Activated T-helper 2 cell treated with anti-CD3 and anti-CD28 coated beads, Interferon-gamma antibody, Interleukin-2, Interleukin-4, amounts not matched to agents 10 μg/mL and 5 μg/mL and 100 μg/mL, durations not matched to agents 14 hours and 24 hours and 36 hours (primary cell): Measurements from ENCODE around the gene PCNX3. TPM values are rescaled to one million over a fixed set of nuclear protein-coding genes. Genes with fewer than 3 reads are reported as not detected.
A peak's percentile ranks its signal among the peaks of the same experiment; 100 is the strongest.

Experiments
- DNase-seq: peaks from one replicate; pipeline ENCODE4 v3.0.0; 2021; ENCODE audit warnings: low spot score
- H3K27ac Mint-ChIP-seq: one replicate; pipeline ENCODE4 v1.8.0; 2021; ENCODE audit warnings: mixed read lengths
- H3K27me3 Mint-ChIP-seq: one replicate; pipeline ENCODE4 v1.8.0; 2021; ENCODE audit warnings: low read depth, mixed read lengths
- H3K36me3 Mint-ChIP-seq: one replicate; pipeline ENCODE4 v1.8.0; 2021; ENCODE audit warnings: low read depth, mixed read lengths
- H3K4me1 Mint-ChIP-seq: one replicate; pipeline ENCODE4 v1.8.0; 2021; ENCODE audit warnings: low read depth, mixed read lengths
- H3K4me3 Mint-ChIP-seq: one replicate; pipeline ENCODE4 v1.8.0; 2021; ENCODE audit warnings: low read depth, mild to moderate bottlenecking, moderate library complexity, mixed read lengths
- H3K9me3 Mint-ChIP-seq: one replicate; pipeline ENCODE4 v1.8.0; 2021; ENCODE audit warnings: mixed read lengths
- intact Hi-C: fragments of 100-400 bp; cut with micrococcal nuclease; formaldehyde crosslinking; loops from one replicate; pipeline ENCODE4 v1.15.1; 2023
- total RNA-seq: library from RNA; stranded (reverse); gene quantifications from 2 replicates; pipeline ENCODE4 v1.2.3, GENCODE V29; 2022

PCNX3 gene
- total RNA-seq, 1 donor from 2014 or later = 43.6 TPM

DNA sequence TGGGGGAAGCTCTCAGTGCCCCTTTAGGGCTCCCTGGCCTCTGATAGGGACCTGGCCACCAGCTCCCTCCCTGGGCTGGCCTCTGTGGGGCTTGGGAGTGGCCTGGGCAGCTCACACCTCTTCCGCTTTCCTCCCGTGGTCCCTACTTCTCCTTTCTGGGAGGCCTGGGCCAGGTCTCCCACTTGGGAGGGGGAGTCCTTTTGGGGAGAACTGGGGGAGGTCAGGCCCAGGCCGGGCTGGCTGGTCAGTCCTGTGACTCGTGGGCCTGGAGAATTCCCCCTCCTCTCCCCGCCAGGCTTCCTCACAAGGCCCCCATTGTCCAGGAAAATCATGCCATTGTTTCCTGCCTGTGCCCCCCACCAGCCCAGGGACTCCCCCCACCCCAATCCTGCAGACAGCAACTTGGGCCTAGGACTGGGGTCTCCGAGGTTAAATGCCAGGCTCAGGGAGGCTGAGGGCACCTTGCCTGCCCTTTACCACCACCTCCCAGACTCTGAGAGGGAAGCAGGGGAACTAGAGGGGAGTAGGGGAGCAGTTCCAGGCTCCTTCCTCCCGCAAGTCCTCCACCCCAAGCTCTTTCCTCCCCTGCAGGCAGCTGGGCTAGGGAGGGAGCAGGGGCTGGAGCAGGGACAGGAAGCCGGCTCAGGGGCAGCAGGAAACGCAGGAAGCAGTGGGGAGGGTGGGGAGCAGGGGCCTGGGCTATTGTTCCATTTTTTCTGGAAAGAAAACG lies 4.4 kb upstream of the PCNX3 start:
- Mint-ChIP-seq H3K36me3 (peaks cover 54% of the 10 kb centered on the region), H3K27ac (peak overlapping the region; percentile 22), H3K4me3 (peak overlapping the region; percentile 92), H3K4me1 (peaks cover 29% of the 10 kb centered on the region), H3K9me3 (no peaks in the 10 kb centered on the region), H3K27me3 (no peaks in the 10 kb centered on the region)
- intact Hi-C loops = no loop called here
- no peak for DNase-seq

DNA sequence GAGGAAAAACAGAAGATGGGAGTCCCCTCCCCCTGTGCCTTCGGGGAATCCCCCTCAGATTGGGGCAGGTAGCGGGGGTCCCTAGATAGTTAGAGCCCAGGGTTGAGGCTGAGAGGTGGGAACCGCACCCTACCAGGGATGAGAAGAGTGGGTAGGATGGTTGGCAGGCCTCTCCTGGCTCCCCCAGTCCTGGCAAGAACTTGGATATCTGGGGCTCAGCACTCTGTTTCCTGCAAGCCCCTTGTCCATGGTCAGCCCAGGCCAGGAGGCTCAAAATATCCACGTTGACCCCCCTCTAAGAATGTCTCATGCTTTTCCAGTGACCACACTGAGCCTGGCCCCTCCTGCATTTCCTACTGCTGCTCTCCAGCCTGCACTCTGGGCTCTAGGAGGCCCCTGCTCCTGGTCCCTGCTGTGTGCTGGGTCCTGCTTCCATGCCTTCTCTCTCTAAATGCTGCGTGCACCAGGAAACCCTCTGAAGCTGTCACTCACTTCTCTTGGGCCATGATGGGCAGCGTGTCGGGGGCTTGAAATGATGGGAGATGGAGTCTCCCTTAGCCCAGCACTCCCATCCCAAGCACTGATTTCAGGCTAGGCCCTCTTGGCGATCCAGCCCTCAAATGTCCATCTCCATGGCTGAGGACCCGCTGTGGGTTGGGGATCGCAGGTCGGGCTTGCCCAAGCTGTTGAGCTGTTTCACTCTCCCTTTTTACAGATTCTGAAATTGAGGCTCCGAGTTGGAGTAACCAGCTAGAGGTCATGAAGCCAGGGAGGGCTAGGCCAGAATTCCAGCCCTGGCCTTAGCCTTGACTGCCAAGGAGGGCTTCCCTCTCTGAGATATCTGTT lies 3.6 kb upstream of the PCNX3 start:
- intact Hi-C loops = no loop called here
- Mint-ChIP-seq H3K4me3 (peak overlapping the region; percentile 92), H3K36me3 (peaks cover 54% of the 10 kb centered on the region), H3K9me3 (no peaks in the 10 kb centered on the region), H3K27me3 (no peaks in the 10 kb centered on the region), H3K27ac (peak overlapping the region; percentile 79), H3K4me1 (peaks cover 36% of the 10 kb centered on the region)
- DNase-seq = no peak

DNA sequence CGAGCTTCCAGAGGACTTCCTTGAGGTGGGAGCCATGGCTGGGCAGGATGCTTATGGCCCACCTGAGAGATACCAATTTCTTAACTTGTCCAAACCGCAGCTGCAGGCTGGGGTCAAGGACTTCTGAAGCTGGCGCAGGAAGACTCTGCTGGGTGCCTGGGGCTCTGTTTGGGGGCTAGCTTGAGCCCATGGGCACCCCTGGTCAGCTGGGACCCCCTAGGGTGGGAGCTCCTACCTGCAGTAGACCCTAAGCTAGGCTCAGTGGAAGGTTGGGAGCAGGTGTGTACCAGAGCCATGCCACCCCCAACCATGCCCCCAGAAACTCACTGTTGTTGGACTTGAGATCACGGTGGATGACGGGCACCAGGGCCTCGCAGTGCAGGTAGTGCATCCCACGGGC lies 2.9 kb upstream of the PCNX3 start:
- Mint-ChIP-seq H3K27ac (peak overlapping the region; percentile 79), H3K4me3 (peak overlapping the region; percentile 92), H3K27me3 (no peaks in the 10 kb centered on the region), H3K4me1 (peaks cover 39% of the 10 kb centered on the region), H3K9me3 (no peaks in the 10 kb centered on the region), H3K36me3 (peaks cover 55% of the 10 kb centered on the region)
- intact Hi-C loops = no loop called here
- DNase-seq = no peak

DNA sequence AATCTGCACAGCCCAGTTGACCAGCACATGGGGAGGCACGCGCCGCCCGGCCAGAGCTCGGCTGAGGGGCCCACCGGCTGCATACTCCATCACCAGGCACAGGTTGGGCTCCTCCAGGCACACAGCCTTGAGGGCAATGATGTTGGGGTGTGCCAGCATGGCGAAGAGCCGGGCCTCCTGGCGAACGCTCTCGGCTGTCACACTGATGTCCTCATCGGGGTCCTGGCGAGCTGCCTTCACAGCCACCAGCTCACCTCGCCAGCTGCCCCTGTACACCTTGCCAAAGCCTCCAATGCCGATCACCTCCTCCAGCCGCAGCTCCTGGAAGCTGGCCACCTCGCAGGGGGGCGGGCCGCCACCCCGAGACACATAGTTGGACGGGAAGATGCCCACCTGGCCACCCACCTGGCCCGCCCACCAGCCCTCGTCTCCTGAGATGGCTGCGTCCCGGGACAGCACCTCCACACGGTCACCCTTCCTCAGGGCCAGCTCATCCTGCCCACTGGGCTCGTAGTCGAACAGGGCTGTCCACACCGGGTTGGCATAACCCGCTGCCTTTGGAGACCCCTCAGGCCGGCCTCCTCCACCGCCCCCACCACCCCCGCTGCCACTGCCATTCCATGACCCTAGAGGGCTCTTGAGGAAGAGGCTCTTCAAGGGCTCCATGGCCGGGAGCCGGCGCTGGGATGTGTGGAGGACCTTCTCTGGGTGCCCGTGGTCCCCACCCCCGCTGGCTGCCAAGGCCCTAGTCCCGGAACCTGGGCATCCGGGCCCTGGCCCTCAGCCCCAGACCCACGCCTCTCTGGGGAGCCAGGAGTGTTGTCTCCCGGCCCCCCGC lies 2.3 kb upstream of the PCNX3 start:
- intact Hi-C loops = no loop called here
- H3K36me3 Mint-ChIP-seq = peaks cover 49% of the 10 kb centered on the region
- peaks cover 39% of the 10 kb centered on the region for H3K4me1 Mint-ChIP-seq
- no peaks in the 10 kb centered on the region for H3K9me3 Mint-ChIP-seq
- H3K4me3 Mint-ChIP-seq = peak overlapping the region; percentile 92
- peak; percentile 21 for DNase-seq
- peak overlapping the region; percentile 63 for H3K27ac Mint-ChIP-seq
- no peaks in the 10 kb centered on the region for H3K27me3 Mint-ChIP-seq

DNA sequence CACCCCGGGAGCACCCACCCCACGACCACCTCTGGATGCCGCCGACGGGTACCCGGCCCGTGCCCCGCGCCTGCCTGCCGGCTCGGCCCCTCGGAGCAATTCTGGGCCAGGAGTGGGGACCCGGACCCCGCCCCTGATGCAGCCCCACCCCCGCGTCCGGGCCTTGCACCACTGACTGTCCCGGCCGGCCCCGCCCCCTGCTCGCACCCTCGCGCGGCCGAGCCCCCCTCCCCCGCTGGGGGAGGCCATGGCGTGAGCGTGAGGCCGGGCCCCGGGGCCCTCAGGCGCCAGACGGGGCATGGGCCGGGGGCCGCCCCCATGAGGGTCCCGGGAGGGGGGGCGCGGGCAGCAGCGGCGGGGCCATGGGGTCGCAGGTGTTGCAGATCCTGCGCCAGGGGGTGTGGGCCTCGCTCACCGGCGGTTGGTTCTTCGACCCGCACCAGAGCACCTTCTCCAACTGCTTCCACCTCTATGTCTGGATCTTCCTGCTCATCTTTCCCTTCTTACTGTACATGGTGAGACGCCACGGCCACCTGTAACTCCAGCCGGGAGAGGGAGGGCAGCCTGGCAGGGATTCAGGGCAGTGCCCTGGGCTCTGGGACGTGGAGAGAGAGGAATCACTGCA lies 486 bp downstream of the PCNX3 start:
- intact Hi-C loops = loop anchor here (1.0 to 2.0 kb wide), 7 partner anchors 27 to 652 kb away; partner anchors contain the start of genes RAB1B, RELA and ZNRD2
- DNase-seq = no peak
- Mint-ChIP-seq H3K27me3 (no peaks in the 10 kb centered on the region), H3K36me3 (peaks cover 42% of the 10 kb centered on the region), H3K27ac (peak overlapping the region; percentile 94), H3K4me1 (peaks cover 21% of the 10 kb centered on the region), H3K4me3 (peak overlapping the region; percentile 98), H3K9me3 (no peaks in the 10 kb centered on the region)

DNA sequence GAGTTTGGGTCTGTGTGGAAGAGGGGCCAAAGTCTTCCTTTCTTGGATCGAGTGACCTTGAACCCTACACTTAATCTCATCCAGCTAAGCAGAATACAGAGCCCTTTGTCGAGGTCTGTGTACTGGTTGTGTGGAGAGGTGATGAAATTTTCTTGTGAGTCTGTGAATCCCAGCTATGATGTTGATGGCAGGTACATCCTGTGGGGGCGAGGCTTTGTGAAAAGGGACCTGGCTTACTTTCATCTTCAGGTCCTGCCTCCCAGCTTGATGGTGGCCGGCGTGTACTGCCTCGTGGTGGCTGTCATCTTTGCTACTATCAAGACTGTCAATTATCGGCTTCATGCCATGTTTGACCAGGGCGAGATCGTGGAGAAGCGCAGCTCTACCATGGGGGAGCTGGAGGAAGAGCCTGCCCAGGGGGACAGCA lies 1.0 kb downstream of the PCNX3 start:
- peaks cover 20% of the 10 kb centered on the region for H3K4me1 Mint-ChIP-seq
- no peaks in the 10 kb centered on the region for H3K27me3 Mint-ChIP-seq
- peak overlapping the region; percentile 90 for H3K27ac Mint-ChIP-seq
- peak overlapping the region; percentile 98 for H3K4me3 Mint-ChIP-seq
- intact Hi-C loops = no loop called here
- H3K36me3 Mint-ChIP-seq = peaks cover 41% of the 10 kb centered on the region
- peak; percentile 31 for DNase-seq
- H3K9me3 Mint-ChIP-seq = no peaks in the 10 kb centered on the region

DNA sequence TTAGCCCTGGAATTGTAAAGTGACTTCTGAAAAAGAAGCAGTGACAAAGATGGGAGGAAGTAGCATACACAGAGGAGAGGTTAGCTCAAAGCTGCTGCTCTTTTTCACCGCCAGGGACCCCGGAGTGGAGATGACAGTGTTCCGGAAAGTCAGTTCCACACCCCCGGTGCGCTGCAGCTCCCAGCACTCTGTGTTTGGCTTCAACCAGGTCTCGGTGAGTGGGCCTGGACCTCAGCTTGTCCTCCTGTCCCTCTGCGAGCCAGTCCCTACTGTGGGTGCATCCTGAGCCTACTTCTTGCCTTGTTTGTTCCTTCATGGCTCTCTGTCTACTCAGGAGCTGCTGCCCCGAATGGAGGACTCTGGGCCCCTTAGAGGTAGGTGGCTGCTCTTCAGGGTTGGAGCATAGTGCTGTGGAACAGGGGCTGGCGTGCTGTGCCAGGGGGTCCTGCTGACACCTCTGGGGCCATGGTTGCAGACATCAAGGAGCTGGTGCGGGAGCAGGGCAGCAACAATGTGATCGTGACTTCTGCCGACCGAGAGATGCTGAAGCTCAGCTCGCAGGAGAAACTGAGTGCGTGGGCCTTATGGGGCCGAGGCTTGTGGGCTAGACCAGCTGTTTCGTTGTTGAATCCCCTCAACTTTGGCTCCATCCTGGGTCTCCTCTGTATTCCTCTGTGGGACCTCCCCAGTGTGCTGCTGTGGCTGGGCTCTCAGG lies 1.7 kb downstream of the PCNX3 start:
- intact Hi-C loops = no loop called here
- Mint-ChIP-seq H3K4me1 (peaks cover 16% of the 10 kb centered on the region), H3K36me3 (peaks cover 39% of the 10 kb centered on the region)

DNA sequence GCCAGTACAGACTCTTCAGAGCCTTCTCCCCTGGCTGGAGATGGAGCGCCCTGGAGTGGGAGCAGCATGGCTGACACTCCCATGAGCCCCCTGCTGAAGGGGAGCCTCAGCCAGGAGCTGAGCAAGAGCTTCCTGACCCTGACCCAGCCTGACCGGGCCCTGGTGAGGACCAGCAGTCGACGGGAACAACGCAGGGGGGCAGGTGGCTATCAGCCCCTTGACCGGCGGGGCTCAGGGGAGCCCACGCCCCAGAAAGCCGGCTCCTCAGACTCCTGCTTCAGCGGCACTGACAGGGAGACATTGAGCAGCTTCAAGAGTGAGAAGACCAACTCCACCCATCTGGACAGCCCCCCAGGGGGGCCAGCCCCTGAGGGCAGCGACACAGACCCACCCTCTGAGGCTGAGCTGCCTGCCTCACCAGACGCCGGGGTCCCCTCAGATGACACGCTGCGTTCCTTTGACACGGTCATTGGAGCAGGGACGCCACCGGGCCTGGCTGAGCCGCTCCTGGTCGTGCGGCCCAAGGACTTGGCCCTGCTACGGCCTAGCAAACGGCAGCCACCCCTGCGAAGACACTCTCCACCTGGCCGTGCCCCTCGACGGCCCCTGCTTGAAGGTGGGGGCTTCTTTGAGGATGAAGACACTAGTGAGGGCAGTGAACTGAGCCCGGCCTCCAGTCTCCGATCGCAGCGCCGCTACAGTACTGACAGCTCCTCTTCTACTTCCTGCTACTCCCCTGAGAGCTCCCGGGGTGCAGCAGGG lies 2.6 kb downstream of the PCNX3 start:
- Mint-ChIP-seq H3K27ac (no peak overlapping the region), H3K9me3 (no peaks in the 10 kb centered on the region), H3K27me3 (no peaks in the 10 kb centered on the region), H3K4me1 (peaks cover 13% of the 10 kb centered on the region), H3K4me3 (peak overlapping the region; percentile 98), H3K36me3 (peaks cover 44% of the 10 kb centered on the region)
- intact Hi-C loops = no loop called here
- DNase-seq = no peak

More for the DNA sequence above, 1.7 kb downstream of the PCNX3 start:
- no peak for DNase-seq
- Mint-ChIP-seq H3K27ac (peak overlapping the region; percentile 90), H3K27me3 (no peaks in the 10 kb centered on the region), H3K4me3 (peak overlapping the region; percentile 98), H3K9me3 (no peaks in the 10 kb centered on the region)

DNA sequence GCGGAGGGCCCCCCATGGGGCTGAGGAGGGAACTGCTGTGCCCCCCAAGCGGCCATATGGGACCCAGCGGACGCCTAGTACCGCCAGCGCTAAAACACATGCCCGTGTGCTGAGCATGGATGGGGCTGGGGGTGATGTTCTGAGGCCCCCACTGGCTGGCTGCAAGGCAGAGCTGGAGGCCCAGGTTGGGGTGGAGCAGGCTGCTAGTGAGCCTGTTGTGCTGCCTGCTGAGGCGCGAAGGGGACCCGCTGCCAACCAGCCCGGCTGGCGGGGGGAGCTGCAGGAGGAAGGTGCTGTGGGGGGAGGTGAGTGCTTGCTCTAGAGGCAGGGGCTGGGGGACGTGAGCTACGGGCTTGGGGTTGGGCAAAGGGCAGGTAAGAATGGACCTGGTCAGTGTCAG lies 3.2 kb downstream of the PCNX3 start:
- Mint-ChIP-seq H3K27me3 (no peaks in the 10 kb centered on the region), H3K36me3 (peaks cover 46% of the 10 kb centered on the region), H3K27ac (no peak overlapping the region), H3K4me1 (peaks cover 12% of the 10 kb centered on the region), H3K4me3 (no peak overlapping the region), H3K9me3 (no peaks in the 10 kb centered on the region)
- DNase-seq = no peak
- intact Hi-C loops = no loop called here

DNA sequence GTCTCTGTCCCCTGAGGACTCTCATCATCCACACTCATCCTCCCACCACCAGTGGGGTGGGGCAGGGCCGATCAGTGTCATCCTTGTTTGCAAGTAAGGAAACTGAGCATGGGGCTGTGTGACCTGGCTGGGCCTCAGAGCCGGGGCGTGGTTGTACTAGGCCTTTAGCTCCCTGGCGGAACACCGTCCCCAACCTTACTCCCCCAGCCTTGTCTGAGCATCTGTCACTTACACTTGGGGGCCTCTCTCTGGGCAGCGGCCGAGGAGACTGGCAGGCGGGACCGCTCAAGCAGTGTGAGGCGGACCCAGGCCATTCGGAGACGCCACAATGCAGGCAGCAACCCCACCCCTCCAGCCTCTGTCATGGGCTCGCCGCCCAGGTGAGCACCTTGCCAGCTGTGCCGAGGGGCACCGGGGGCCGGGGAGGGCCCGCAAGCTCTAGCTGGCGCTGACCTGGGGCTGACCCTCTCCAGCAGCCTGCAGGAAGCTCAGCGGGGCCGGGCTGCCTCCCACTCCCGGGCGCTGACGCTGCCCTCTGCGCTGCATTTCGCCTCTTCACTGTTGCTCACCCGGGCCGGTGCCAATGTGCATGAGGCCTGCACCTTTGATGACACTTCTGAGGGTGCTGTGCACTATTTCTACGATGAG lies 3.8 kb downstream of the PCNX3 start:
- no peak overlapping the region for H3K4me3 Mint-ChIP-seq
- H3K36me3 Mint-ChIP-seq = peaks cover 47% of the 10 kb centered on the region
- peaks cover 12% of the 10 kb centered on the region for H3K4me1 Mint-ChIP-seq
- no peak overlapping the region for H3K27ac Mint-ChIP-seq
- H3K27me3 Mint-ChIP-seq = no peaks in the 10 kb centered on the region
- no peaks in the 10 kb centered on the region for H3K9me3 Mint-ChIP-seq
- intact Hi-C loops = no loop called here
- DNase-seq = no peak

DNA sequence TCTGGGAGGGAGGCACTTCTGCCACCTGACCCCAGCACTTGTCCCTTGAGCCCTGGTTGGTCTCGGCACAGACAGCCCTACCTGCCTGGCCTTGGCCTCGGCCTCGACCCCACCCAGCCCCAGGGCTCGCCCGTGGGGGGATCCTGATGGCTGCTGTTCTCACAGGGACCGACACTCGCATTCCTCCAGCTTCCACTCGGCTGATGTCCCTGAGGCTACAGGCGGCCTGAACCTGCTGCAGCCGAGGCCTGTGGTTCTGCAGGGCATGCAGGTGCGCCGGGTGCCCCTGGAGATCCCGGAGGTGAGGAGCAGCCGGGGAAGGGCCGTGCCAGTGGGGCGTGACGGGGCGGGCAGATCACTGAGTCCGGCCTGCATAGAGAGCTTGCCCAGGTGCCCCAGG lies 5.1 kb downstream of the PCNX3 start:
- Mint-ChIP-seq H3K9me3 (no peaks in the 10 kb centered on the region), H3K36me3 (peaks cover 51% of the 10 kb centered on the region), H3K4me1 (peaks cover 12% of the 10 kb centered on the region), H3K27ac (no peak overlapping the region), H3K4me3 (no peak overlapping the region), H3K27me3 (no peaks in the 10 kb centered on the region)
- intact Hi-C loops = no loop called here
- no peak for DNase-seq
